Neural progenitor cell (in vitro differentiated cells): ENCODE data around the gene SPTB. TPM values are rescaled to one million over a fixed set of nuclear protein-coding genes. Genes with fewer than 3 reads are reported as not detected.
A peak's percentile ranks its signal among the peaks of the same experiment; 100 is the strongest.

Experiments
- DNase-seq: peaks from one replicate; pipeline ENCODE4 v3.0.0-alpha.2; 2016; ENCODE audit warnings: low spot score
- H2AFZ ChIP-seq: fragments of 200-600 bp; sonication (generic); replicated peaks from 2 replicates; pipeline ENCODE4 v1.6.1; 2016; ENCODE audit warnings: antibody characterized with exemption
- H3F3A ChIP-seq: fragments of 200-600 bp; sonication (generic); 2 replicates; pipeline ENCODE4 v1.6.1; 2016; ENCODE audit warnings: antibody characterized with exemption, low read depth
- H3K27ac ChIP-seq: fragments of 200-600 bp; sonication (generic); 2 replicates; pipeline ENCODE4 v1.5.1; 2016; ENCODE audit warnings: mild to moderate bottlenecking
- H3K27me3 ChIP-seq: fragments of 200-600 bp; sonication (generic); 2 replicates; pipeline ENCODE4 v1.6.1; 2016; ENCODE audit warnings: mild to moderate bottlenecking, moderate library complexity
- H3K36me3 ChIP-seq: fragments of 200-600 bp; sonication (generic); 2 replicates; pipeline ENCODE4 v1.5.1; 2016
- H3K4me1 ChIP-seq: fragments of 200-600 bp; sonication (generic); 2 replicates; pipeline ENCODE4 v1.6.1; 2016; ENCODE audit warnings: mixed run types
- H3K4me2 ChIP-seq: fragments of 200-600 bp; sonication (generic); 2 replicates; pipeline ENCODE4 v1.6.1; 2016
- H3K4me3 ChIP-seq: fragments of 200-600 bp; sonication (generic); 2 replicates; pipeline ENCODE4 v1.5.1; 2016
- H3K79me2 ChIP-seq: fragments of 200-600 bp; sonication (generic); 2 replicates; pipeline ENCODE4 v1.6.1; 2016; ENCODE audit warnings: low read depth
- H3K9ac ChIP-seq: fragments of 200-600 bp; sonication (generic); 2 replicates; pipeline ENCODE4 v1.6.1; 2016
- H3K9me3 ChIP-seq: fragments of 200-600 bp; sonication (generic); 2 replicates; pipeline ENCODE4 v1.5.1; 2016; ENCODE audit warnings: low read depth
- H4K20me1 ChIP-seq: fragments of 200-600 bp; sonication (generic); 2 replicates; pipeline ENCODE4 v1.6.1; 2016; ENCODE audit warnings: low read depth
- H3K27ac Mint-ChIP-seq: 3 replicates; pipeline ENCODE4 v1.8.0; 2021; ENCODE audit warnings: mixed read lengths
- H3K27me3 Mint-ChIP-seq: 2 replicates; pipeline ENCODE4 v1.8.0; 2022; ENCODE audit warnings: low read depth, mild to moderate bottlenecking, inconsistent platforms, moderate library complexity, mixed read lengths; ENCODE audit not compliant: insufficient read depth
- H3K36me3 Mint-ChIP-seq: 3 replicates; pipeline ENCODE4 v1.8.0; 2021; ENCODE audit warnings: mixed read lengths
- H3K4me1 Mint-ChIP-seq: 3 replicates; pipeline ENCODE4 v1.8.0; 2021; ENCODE audit warnings: mixed read lengths
- H3K4me3 Mint-ChIP-seq: 3 replicates; pipeline ENCODE4 v1.8.0; 2021; ENCODE audit warnings: mild to moderate bottlenecking, moderate library complexity, mixed read lengths
- H3K9me3 Mint-ChIP-seq: 3 replicates; pipeline ENCODE4 v1.8.0; 2020; ENCODE audit warnings: mixed read lengths
- CTCF ChIP-seq: fragments of 200-600 bp; sonication (generic); IDR thresholded peaks from 2 replicates; pipeline ENCODE4 v1.5.1; 2017; ENCODE audit warnings: antibody characterized with exemption, mild to moderate bottlenecking
- EZH2 ChIP-seq: fragments of 200-600 bp; sonication (generic); IDR thresholded peaks from 2 replicates; pipeline ENCODE4 v1.6.1; 2017; ENCODE audit warnings: antibody characterized with exemption, mild to moderate bottlenecking, moderate library complexity
- EZH2phosphoT487 ChIP-seq: fragments of 200-600 bp; sonication (generic); IDR thresholded peaks from 2 replicates; pipeline ENCODE4 v1.6.1; 2017; ENCODE audit warnings: antibody characterized with exemption
- total RNA-seq: library from RNA; depleted of rRNA; stranded (reverse); fragments of >200 nt; gene quantifications from 2 replicates; pipeline ENCODE4 v1.2.3, GENCODE V29; 2015; ENCODE audit warnings: low replicate concordance

The SPTB gene
- total RNA-seq, 1 donor from 2014 or later: 0.09 TPM

GRCh38 chr14:64788706-64789105 is 91.0 kb downstream of the SPTB start:
- H3K4me3 ChIP-seq: no peak overlapping the region
- no peaks in the 10 kb centered on the region for H3K79me2 ChIP-seq
- H3K27ac ChIP-seq: no peak overlapping the region
- peaks cover 3% of the 10 kb centered on the region for H3K27me3 Mint-ChIP-seq
- H3K27ac Mint-ChIP-seq: no peak overlapping the region
- H3K36me3 Mint-ChIP-seq: no peaks in the 10 kb centered on the region
- no peaks in the 10 kb centered on the region for H4K20me1 ChIP-seq
- no peaks in the 10 kb centered on the region for H3K9me3 Mint-ChIP-seq
- no peak for DNase-seq
- no peaks in the 10 kb centered on the region for H3K27me3 ChIP-seq
- peaks cover 23% of the 10 kb centered on the region for H3K4me1 ChIP-seq
- no peak overlapping the region for H3K9ac ChIP-seq
- no peaks in the 10 kb centered on the region for H3K9me3 ChIP-seq
- H3K4me1 Mint-ChIP-seq: peaks cover 11% of the 10 kb centered on the region
- peaks cover 20% of the 10 kb centered on the region for H3F3A ChIP-seq
- no peak overlapping the region for H2AFZ ChIP-seq
- H3K4me3 Mint-ChIP-seq: no peak overlapping the region
- no peak overlapping the region for H3K4me2 ChIP-seq
- H3K36me3 ChIP-seq: no peaks in the 10 kb centered on the region
- no peak for TF ChIP-seq CTCF
- TF ChIP-seq EZH2phosphoT487: no peak

- H3K4me3 Mint-ChIP-seq: no peak overlapping the region
- no peak for TF ChIP-seq EZH2phosphoT487
- no peak for TF ChIP-seq EZH2
- TF ChIP-seq CTCF: no peak
- DNase-seq: no peak
- no peaks in the 10 kb centered on the region for H3K27me3 ChIP-seq
- H3K36me3 ChIP-seq: no peaks in the 10 kb centered on the region
- no peak overlapping the region for H3K4me3 ChIP-seq
- no peaks in the 10 kb centered on the region for H3K36me3 Mint-ChIP-seq
- no peak overlapping the region for H3K4me2 ChIP-seq
- no peaks in the 10 kb centered on the region for H3K9me3 Mint-ChIP-seq
- H3K4me1 ChIP-seq: peaks cover 23% of the 10 kb centered on the region
- no peaks in the 10 kb centered on the region for H4K20me1 ChIP-seq
- peaks cover 3% of the 10 kb centered on the region for H3K27me3 Mint-ChIP-seq
- H3K9ac ChIP-seq: no peak overlapping the region
- no peak overlapping the region for H3K27ac ChIP-seq
- H2AFZ ChIP-seq: no peak overlapping the region
- no peak overlapping the region for H3K27ac Mint-ChIP-seq
- H3K9me3 ChIP-seq: no peaks in the 10 kb centered on the region
- no peaks in the 10 kb centered on the region for H3K79me2 ChIP-seq
- H3F3A ChIP-seq: peaks cover 20% of the 10 kb centered on the region
- peaks cover 11% of the 10 kb centered on the region for H3K4me1 Mint-ChIP-seq
These were observed 92.1 kb downstream of the SPTB start for GRCh38 chr14:64787619-64788018.

GRCh38 chr14:64786296-64787149 is 93.2 kb downstream of the SPTB start:
- peaks cover 5% of the 10 kb centered on the region for H3K27me3 Mint-ChIP-seq
- Histone ChIP-seq H3K4me2 (no peak overlapping the region), H4K20me1 (no peaks in the 10 kb centered on the region), H3K9ac (no peak overlapping the region), H2AFZ (no peak overlapping the region), H3K4me1 (peaks cover 21% of the 10 kb centered on the region), H3K27ac (no peak overlapping the region), H3K36me3 (no peaks in the 10 kb centered on the region), H3K9me3 (no peaks in the 10 kb centered on the region), H3F3A (peaks cover 20% of the 10 kb centered on the region), H3K27me3 (no peaks in the 10 kb centered on the region), H3K4me3 (no peak overlapping the region), H3K79me2 (no peaks in the 10 kb centered on the region)
- no peak overlapping the region for H3K4me3 Mint-ChIP-seq
- H3K9me3 Mint-ChIP-seq: no peaks in the 10 kb centered on the region
- no peak for DNase-seq
- TF ChIP-seq EZH2phosphoT487 (no peak), EZH2 (no peak), CTCF (no peak)
- H3K36me3 Mint-ChIP-seq: no peaks in the 10 kb centered on the region
- peak overlapping the region; percentile 51 for H3K27ac Mint-ChIP-seq
- H3K4me1 Mint-ChIP-seq: peaks cover 11% of the 10 kb centered on the region
